H1 (cell line): Measurements from ENCODE around the gene ZDHHC8.

Experiments used
- ATF3 ChIP-seq: IDR thresholded peaks from 2 replicates; pipeline ENCODE4 v1.6.1; 2011; ENCODE audit warnings: low read depth, mild to moderate bottlenecking, low read length; ENCODE audit not compliant: insufficient read depth
- CEBPB ChIP-seq: IDR thresholded peaks from 2 replicates; pipeline ENCODE4 v1.6.1; 2012; ENCODE audit warnings: low read depth, low read length
- CTCF ChIP-seq, 3 experiments: IDR thresholded peaks; 1 replicate in 2 of 3; 2 replicates in 1 of 3; pipeline versions ENCODE4 v1.5.1 to v1.6.1; 2011; ENCODE audit warnings: low read length in 3 of 3, mild to moderate bottlenecking in 3 of 3, inconsistent platforms in 2 of 3, low read depth in 1 of 3, moderate library complexity in 1 of 3; ENCODE audit not compliant: insufficient read depth in 1 of 3; ENCODE audit errors: control extremely low read depth in 1 of 3
- GTF2F1 ChIP-seq: IDR thresholded peaks from 2 replicates; pipeline ENCODE4 v1.6.1; 2012; ENCODE audit warnings: low read depth, low read length, improper control_type of control experiment, borderline replicate concordance
- JUN ChIP-seq: IDR thresholded peaks from 2 replicates; pipeline ENCODE4 v1.6.1; 2011; ENCODE audit warnings: low read depth, mild to moderate bottlenecking, improper control_type of control experiment, low read length
- POLR2A ChIP-seq, 2 experiments: IDR thresholded peaks; 1 replicate in 1 of 2; 2 replicates in 1 of 2; pipeline ENCODE4 v1.6.1; 2011; ENCODE audit warnings: low read depth in 2 of 2, low read length in 2 of 2, mild to moderate bottlenecking in 2 of 2; ENCODE audit errors: control extremely low read depth in 1 of 2
- RFX5 ChIP-seq: IDR thresholded peaks from 2 replicates; pipeline ENCODE4 v1.6.1; 2011; ENCODE audit warnings: low read depth, low read length, improper control_type of control experiment, borderline replicate concordance
- SP1 ChIP-seq: IDR thresholded peaks from 2 replicates; pipeline ENCODE4 v1.6.1; 2011; ENCODE audit warnings: low read depth, low read length
- SUZ12 ChIP-seq: fragments of 200-600 bp; sonication (generic); IDR thresholded peaks from 2 replicates; pipeline ENCODE4 v1.6.1; 2012; ENCODE audit warnings: mild to moderate bottlenecking, inconsistent platforms, low read length, moderate library complexity, mixed read lengths
- TAF1 ChIP-seq: IDR thresholded peaks from 2 replicates; pipeline ENCODE4 v1.6.1; 2011; ENCODE audit warnings: mild to moderate bottlenecking, low read depth, low read length

GRCh38 chr22:20167643-20168322 lies 36.2 kb downstream of the ZDHHC8 start:
- TF ChIP-seq CTCF (IDR thresholded peaks at IDR 0.05; ENCODE audit: control extremely low read depth in 1 of 3, insufficient read depth in 1 of 3, low read depth in 1 of 3, low read length in 3 of 3) (no peak), GTF2F1 (no peak), SP1 (no peak), JUN (no peak), ATF3 (no peak), SUZ12 (no peak), TAF1 (no peak), POLR2A (IDR thresholded peaks at IDR 0.05; ENCODE audit: control extremely low read depth in 1 of 2, low read depth in 2 of 2, low read length in 2 of 2) (no peak), RFX5 (no peak), CEBPB (no peak)
